Breast epithelium (tissue), 4 donors: ENCODE measurements around the gene PNKD. TPM values are rescaled to one million over a fixed set of nuclear protein-coding genes. Genes with fewer than 3 reads are reported as not detected.

Source experiments
- DNase-seq, 2 donors: peaks; one replicate each; pipeline ENCODE4 v3.0.0-alpha.2; 2019; ENCODE audit warnings: low spot score in 2 of 2
- H3K27ac ChIP-seq, 2 donors: fragments of 200-600 bp; sonication (generic) in 1 of 2; one replicate each; pipeline ENCODE4 v1.5.1; 2016 to 2019; ENCODE audit warnings: mild to moderate bottlenecking in 1 of 2
- H3K27me3 ChIP-seq, 2 donors: fragments of 200-600 bp; sonication (generic) in 1 of 2; one replicate each; pipeline versions ENCODE4 v1.5.1 to v1.6.0; 2017 to 2019; ENCODE audit warnings: control low read depth in 1 of 2, mild to moderate bottlenecking in 1 of 2
- H3K36me3 ChIP-seq: fragments of 200-600 bp; one replicate; pipeline ENCODE4 v1.5.1; 2019
- H3K4me1 ChIP-seq, 2 donors: fragments of 200-600 bp; sonication (generic); one replicate each; pipeline ENCODE4 v1.5.1; 2016 to 2019; ENCODE audit warnings: control low read depth in 1 of 2
- H3K4me3 ChIP-seq, 3 donors: fragments of 200-600 bp; sonication (generic); 1 replicate in 2 of 3; 2 replicates in 1 of 3; pipeline ENCODE4 v1.5.1; 2016 to 2019; ENCODE audit warnings: mild to moderate bottlenecking in 3 of 3, moderate library complexity in 2 of 3
- H3K9me3 ChIP-seq, 2 donors: fragments of 200-600 bp; sonication (generic) in 1 of 2; one replicate each; pipeline ENCODE4 v1.5.1; 2016 to 2019; ENCODE audit warnings: control low read depth in 1 of 2
- POLR2A ChIP-seq: fragments of 450-650 bp; IDR thresholded peaks from one replicate; pipeline ENCODE4 v1.6.1; 2016; ENCODE audit warnings: antibody characterized with exemption, mild to moderate bottlenecking, moderate library complexity
- POLR2AphosphoS5 ChIP-seq, 3 donors: sonication (generic); formaldehyde crosslinking; IDR thresholded peaks; one replicate each; pipeline ENCODE4 v1.6.1; 2017; ENCODE audit warnings: antibody characterized with exemption in 3 of 3
- intact Hi-C: fragments of 100-400 bp; cut with DNase I; formaldehyde crosslinking; loops from one replicate; pipeline ENCODE4 v1.15.1; 2023; ENCODE audit warnings: low total_unique reads
- total RNA-seq, 3 donors: library from RNA; depleted of rRNA; stranded (reverse); fragments of >200 nt; gene quantifications; one replicate each; pipeline ENCODE4 v1.1.0, GENCODE V29; 2016
- TF ChIP-seq, protein P1 (sequence below), 3 donors: fragments of 450-650 bp; IDR thresholded peaks; one replicate each; pipeline ENCODE4 v1.5.1; 2016 to 2017; ENCODE audit warnings: antibody characterized with exemption in 3 of 3, mild to moderate bottlenecking in 3 of 3, moderate library complexity in 3 of 3

Gene PNKD
- total RNA-seq, 3 donors from 2014 or later, result 30.2 to 48.3 (median 35.6) TPM

DNA sequence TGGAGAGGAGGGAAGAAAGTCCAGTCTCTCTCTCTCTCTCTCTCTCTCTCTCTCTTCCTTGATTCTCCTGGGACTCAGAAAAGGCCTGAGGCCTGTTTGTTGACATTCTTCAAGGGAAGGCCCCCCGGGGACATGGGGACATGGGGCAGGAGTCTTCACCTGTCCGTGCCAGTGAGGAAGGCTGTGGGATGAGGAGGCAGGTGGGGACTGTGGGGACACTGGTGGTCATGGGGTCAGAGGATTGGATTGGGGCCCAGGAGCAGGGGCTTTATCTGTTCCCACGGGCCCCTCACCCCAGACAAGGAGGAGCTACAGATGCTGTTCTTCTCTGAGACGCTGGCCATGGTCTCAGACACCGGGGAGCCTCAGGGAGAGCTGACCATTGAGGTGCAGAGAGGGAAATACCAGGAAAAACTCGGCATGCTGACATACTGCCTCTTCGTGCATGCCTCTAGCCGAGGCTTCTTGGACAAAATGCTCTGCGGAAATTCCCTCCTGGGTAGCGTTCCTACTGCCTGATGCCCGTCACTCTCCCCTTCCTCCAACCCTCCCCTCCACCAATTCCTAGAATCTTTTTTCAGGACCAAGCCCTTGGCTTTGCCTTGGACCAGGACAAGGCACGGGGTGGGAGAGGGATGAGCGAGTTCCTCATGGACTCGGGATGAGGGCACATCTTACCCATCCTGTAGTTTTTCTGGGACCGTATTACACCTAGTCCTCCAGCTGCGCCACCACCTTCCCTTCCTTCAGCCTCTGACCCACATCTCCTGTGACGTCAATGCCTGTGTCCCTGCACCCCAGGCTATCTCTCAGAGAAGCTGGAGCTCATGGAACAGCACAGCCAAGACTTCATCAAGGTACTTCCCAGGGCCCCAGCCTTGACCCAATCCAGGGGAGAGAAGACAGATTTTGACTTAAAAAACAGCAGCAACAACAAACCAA lies 87.2 kb downstream of the PNKD start:
- Histone ChIP-seq H3K9me3 (no peaks in the 10 kb centered on the region), H3K27me3 (no peaks in the 10 kb centered on the region), H3K27ac (no peak overlapping the region), H3K36me3 (no peaks in the 10 kb centered on the region), H3K4me3 (no peak overlapping the region), H3K4me1 (no peaks in the 10 kb centered on the region)
- intact Hi-C loops, result loop anchor here (5.0 kb wide), 1 partner anchor 1240 kb away; the partner anchor contains the start of gene STK11IP
- no peak for DNase-seq
- TF ChIP-seq, protein P1, sequence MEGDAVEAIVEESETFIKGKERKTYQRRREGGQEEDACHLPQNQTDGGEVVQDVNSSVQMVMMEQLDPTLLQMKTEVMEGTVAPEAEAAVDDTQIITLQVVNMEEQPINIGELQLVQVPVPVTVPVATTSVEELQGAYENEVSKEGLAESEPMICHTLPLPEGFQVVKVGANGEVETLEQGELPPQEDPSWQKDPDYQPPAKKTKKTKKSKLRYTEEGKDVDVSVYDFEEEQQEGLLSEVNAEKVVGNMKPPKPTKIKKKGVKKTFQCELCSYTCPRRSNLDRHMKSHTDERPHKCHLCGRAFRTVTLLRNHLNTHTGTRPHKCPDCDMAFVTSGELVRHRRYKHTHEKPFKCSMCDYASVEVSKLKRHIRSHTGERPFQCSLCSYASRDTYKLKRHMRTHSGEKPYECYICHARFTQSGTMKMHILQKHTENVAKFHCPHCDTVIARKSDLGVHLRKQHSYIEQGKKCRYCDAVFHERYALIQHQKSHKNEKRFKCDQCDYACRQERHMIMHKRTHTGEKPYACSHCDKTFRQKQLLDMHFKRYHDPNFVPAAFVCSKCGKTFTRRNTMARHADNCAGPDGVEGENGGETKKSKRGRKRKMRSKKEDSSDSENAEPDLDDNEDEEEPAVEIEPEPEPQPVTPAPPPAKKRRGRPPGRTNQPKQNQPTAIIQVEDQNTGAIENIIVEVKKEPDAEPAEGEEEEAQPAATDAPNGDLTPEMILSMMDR (IDR thresholded peaks at IDR 0.05), result no peak
- TF ChIP-seq POLR2A (no peak), POLR2AphosphoS5 (IDR thresholded peaks at IDR 0.05) (no peak)

DNA sequence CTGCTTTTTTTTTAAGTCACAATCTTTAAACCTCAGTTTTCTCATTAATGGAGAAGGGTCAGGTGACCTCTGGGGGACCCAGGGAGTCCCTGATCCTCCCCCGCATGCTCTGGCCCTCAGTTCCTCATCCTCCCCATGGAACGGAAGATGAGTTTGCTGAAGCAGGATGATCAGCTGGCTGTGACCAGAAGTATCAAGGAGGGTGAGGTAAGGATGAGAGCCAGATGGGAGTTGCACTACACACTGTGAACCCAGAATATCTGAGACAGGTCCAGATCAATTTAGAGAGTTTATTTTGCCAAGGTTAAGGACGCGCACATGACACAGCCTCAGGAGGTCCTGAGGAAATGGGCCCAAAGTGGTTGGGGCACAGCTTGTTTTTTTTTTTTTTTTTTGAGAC lies 90.1 kb downstream of the PNKD start:
- no peak overlapping the region for H3K27ac ChIP-seq
- no peak overlapping the region for H3K4me3 ChIP-seq
- intact Hi-C loops, result no loop called here
- no peaks in the 10 kb centered on the region for H3K36me3 ChIP-seq
- no peak for DNase-seq
- H3K4me1 ChIP-seq, result no peaks in the 10 kb centered on the region
- TF ChIP-seq, protein P1 (IDR thresholded peaks at IDR 0.05), result no peak
- no peak for TF ChIP-seq POLR2AphosphoS5 (IDR thresholded peaks at IDR 0.05)
- no peak for TF ChIP-seq POLR2A
- no peaks in the 10 kb centered on the region for H3K27me3 ChIP-seq
- H3K9me3 ChIP-seq, result no peaks in the 10 kb centered on the region

DNA sequence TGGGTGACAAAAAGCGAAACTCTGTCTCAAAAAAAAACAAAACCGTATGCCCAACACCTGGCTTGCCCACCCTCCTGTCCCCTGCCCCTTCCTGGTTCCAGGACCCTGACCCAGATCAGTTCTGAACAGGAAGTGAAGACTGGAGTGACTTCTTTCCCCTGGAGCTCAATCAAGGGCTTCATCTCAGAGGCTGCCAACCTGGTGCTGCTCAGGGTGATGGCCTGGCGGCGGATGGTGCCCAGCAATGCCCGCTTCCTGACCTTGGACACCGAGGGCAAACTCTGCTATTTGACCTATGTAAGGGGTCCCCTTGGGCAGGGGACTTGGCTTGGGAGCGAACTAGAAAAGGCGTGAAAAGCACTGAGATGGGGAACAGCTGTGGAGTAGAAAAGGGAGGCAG lies 92.3 kb downstream of the PNKD start:
- TF ChIP-seq POLR2A (no peak), POLR2AphosphoS5 (IDR thresholded peaks at IDR 0.05) (no peak)
- TF ChIP-seq, protein P1 (IDR thresholded peaks at IDR 0.05), result no peak
- intact Hi-C loops, result no loop called here
- no peaks in the 10 kb centered on the region for H3K27me3 ChIP-seq
- H3K4me3 ChIP-seq, result no peak overlapping the region
- no peak overlapping the region for H3K27ac ChIP-seq
- peaks cover 0 to 7% of the 10 kb centered on the region in 2 donors for H3K9me3 ChIP-seq
- H3K4me1 ChIP-seq, result no peaks in the 10 kb centered on the region
- no peaks in the 10 kb centered on the region for H3K36me3 ChIP-seq
- no peak for DNase-seq

DNA sequence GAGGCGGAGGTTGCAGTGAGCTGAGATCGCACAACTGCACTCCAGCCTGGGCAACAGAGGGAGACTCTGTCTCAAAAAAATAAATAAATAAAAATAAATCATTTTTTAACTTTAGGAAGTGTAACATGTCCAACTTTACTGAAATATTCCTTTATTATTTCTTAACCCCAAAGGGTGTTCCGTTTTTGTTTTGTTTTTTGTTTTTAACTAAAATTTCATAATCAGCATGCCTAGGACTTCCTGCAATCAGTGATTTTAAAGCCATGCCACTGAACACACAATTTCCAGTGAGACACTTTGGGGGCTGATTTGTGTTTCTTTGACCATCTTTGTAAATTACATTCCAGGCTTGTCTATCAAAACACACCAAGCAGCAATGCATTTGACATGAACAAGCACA lies 93.4 kb downstream of the PNKD start:
- no peak overlapping the region for H3K4me3 ChIP-seq
- H3K36me3 ChIP-seq, result no peaks in the 10 kb centered on the region
- H3K27ac ChIP-seq, result no peak overlapping the region
- H3K27me3 ChIP-seq, result no peaks in the 10 kb centered on the region
- intact Hi-C loops, result no loop called here
- peaks cover 0 to 7% of the 10 kb centered on the region in 2 donors for H3K9me3 ChIP-seq
- no peak for DNase-seq
- H3K4me1 ChIP-seq, result no peaks in the 10 kb centered on the region
- no peak for TF ChIP-seq POLR2AphosphoS5 (IDR thresholded peaks at IDR 0.05)
- no peak for TF ChIP-seq POLR2A
- TF ChIP-seq, protein P1 (IDR thresholded peaks at IDR 0.05), result no peak

DNA sequence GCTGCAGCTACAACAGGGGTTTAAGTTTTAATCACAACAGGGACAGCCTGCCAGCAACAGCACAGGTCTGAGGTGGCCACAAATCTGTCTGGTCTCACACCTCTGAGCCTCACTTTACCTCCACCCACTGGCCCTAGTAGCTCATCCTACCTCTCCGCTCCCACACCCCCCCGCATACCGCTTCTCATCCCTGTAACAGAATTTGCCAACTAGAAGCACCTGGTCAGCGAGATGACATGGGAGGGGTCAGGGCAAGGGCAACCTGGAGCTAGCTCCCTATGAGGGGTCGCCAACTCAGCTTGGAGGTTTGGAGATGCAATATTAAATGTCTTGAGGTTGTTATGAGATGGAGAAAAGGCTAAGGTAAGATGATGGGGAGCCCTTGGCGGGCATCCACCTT lies 93.9 kb downstream of the PNKD start:
- Histone ChIP-seq H3K4me3 (no peak overlapping the region), H3K4me1 (no peaks in the 10 kb centered on the region), H3K36me3 (no peaks in the 10 kb centered on the region), H3K9me3 (peaks cover 0 to 7% of the 10 kb centered on the region in 2 donors), H3K27me3 (no peaks in the 10 kb centered on the region), H3K27ac (no peak overlapping the region)
- no peak for DNase-seq
- no peak for TF ChIP-seq POLR2AphosphoS5 (IDR thresholded peaks at IDR 0.05)
- TF ChIP-seq POLR2A, result no peak
- TF ChIP-seq, protein P1 (IDR thresholded peaks at IDR 0.05), result no peak
- intact Hi-C loops, result no loop called here
